Muscle layer of duodenum (tissue), 2 donors: Measurements from ENCODE around the gene PNMA3.
"Not testable (repeated sequence)": the region's sequence is repeated elsewhere in the genome, so short reads cannot be mapped to it uniquely, and the experiment has no call there.

Experiments used
- H3K27ac ChIP-seq: one replicate; pipeline ENCODE4 v1.7.0; 2013; ENCODE audit warnings: mild to moderate bottlenecking, low read length
- H3K27me3 ChIP-seq: one replicate; pipeline ENCODE4 v1.7.0; 2013; ENCODE audit warnings: low read depth, mild to moderate bottlenecking, control low read depth, low read length
- H3K36me3 ChIP-seq, 2 donors: one replicate each; pipeline ENCODE4 v1.7.0; 2013; ENCODE audit warnings: low read length in 2 of 2, control low read depth in 1 of 2, mild to moderate bottlenecking in 1 of 2; ENCODE audit not compliant: insufficient read depth in 2 of 2, control insufficient read depth in 1 of 2
- H3K4me1 ChIP-seq, 2 donors: one replicate each; pipeline ENCODE4 v1.7.0; 2013; ENCODE audit warnings: low read length in 2 of 2, mild to moderate bottlenecking in 2 of 2, control low read depth in 1 of 2, moderate library complexity in 1 of 2; ENCODE audit not compliant: insufficient read depth in 2 of 2, control insufficient read depth in 1 of 2
- H3K4me3 ChIP-seq, 2 donors: one replicate each; pipeline ENCODE4 v1.7.0; 2013; ENCODE audit warnings: low read length in 2 of 2, low read depth in 1 of 2, mild to moderate bottlenecking in 1 of 2
- H3K9me3 ChIP-seq, 2 donors: one replicate each; pipeline ENCODE4 v1.7.0; 2013; ENCODE audit warnings: low read length in 2 of 2, control low read depth in 1 of 2, mild to moderate bottlenecking in 1 of 2; ENCODE audit not compliant: control insufficient read depth in 1 of 2
- donor health status: healthy.

PNMA3 gene

DNA sequence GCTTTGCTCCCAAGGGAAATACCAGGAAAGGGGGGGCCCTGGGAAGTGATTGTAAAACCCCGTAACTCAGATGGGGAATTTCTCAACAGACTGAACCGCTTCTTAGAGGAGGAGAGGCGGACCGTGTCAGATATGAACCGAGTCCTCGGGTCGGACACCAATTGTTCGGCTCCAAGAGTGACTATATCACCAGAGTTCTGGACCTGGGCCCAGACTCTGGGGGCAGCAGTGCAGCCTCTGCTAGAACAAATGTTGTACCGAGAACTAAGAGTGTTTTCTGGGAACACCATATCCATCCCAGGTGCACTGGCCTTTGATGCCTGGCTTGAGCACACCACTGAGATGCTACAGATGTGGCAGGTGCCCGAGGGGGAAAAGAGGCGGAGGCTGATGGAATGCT is 1.0 kb downstream of the PNMA3 start:
- Histone ChIP-seq H3K4me1 (no peaks in the 10 kb centered on the region), H3K27ac (no peak overlapping the region), H3K36me3 (no peaks in the 10 kb centered on the region), H3K27me3 (peaks cover 3% of the 10 kb centered on the region), H3K4me3 (no peak overlapping the region), H3K9me3 (no peaks in the 10 kb centered on the region)

DNA sequence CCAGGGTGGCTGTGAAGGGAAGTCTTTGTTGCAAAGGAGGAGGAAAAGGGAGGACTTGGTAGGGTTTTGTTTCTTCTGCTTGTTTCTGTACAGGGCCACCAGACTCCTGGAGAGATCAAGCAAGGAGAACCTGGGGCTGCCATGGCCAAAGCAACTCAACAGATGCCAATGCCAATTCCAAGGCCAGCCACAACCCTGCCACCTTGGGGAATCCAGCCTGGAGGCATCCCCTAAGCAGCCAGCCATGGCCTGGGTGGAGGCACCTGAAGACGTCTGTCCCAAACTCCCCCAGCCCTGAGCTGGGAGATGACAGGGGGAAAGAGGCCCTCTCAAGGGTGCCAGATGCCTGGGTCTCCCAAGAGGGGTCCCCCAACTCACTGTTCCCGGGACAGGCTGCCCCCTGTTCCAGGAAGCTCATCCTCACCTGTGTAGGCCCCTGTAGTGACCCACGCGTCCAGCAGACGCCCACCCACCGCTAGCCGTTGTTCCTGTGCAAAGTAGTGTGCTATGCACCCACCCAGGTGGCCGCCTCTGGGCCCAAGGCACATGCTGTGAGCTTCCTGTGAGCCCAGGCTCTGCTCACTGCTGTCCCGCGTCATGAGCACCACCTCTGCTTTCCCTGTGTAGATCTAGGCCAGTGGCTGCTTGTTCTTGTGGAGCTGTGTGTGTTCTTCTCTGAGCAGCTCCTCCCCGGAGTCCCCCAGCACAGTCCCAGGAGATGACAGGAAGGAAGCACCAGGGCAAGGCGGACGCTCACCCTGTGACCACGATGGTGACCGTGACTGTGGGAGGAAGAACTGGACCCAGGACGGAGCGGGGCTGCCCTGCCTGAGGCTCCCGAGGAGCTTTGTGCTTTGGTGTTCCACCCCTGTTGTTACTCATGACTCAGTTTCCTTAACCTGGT is 3.2 kb downstream of the PNMA3 start:
- no peaks in the 10 kb centered on the region for H3K9me3 ChIP-seq
- no peaks in the 10 kb centered on the region for H3K4me1 ChIP-seq
- no peaks in the 10 kb centered on the region for H3K36me3 ChIP-seq
- peaks cover 3% of the 10 kb centered on the region for H3K27me3 ChIP-seq
- H3K27ac ChIP-seq, result no peak overlapping the region
- no peak overlapping the region for H3K4me3 ChIP-seq

DNA sequence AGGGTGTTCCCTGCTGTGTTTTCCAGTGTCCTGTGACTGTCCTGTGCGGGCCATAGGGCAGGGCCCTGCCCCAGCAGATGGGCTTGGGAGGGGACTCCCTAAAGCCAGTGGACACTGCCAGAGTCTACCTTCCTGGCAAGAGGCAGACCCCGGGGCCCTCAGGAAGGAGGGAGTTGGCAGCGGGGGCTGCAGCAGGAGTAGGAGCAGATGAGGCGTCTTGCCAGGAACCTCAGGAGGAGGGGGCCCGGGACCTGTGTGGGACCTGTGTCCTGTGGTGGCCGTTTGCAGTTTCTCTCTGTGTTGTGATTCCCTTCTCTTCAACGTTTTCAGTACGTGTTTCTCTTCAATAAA is 3.8 kb downstream of the PNMA3 start:
- Histone ChIP-seq H3K4me1 (no peaks in the 10 kb centered on the region), H3K36me3 (no peaks in the 10 kb centered on the region), H3K9me3 (no peaks in the 10 kb centered on the region), H3K27me3 (peaks cover 3% of the 10 kb centered on the region), H3K4me3 (no peak overlapping the region), H3K27ac (no peak overlapping the region)

DNA sequence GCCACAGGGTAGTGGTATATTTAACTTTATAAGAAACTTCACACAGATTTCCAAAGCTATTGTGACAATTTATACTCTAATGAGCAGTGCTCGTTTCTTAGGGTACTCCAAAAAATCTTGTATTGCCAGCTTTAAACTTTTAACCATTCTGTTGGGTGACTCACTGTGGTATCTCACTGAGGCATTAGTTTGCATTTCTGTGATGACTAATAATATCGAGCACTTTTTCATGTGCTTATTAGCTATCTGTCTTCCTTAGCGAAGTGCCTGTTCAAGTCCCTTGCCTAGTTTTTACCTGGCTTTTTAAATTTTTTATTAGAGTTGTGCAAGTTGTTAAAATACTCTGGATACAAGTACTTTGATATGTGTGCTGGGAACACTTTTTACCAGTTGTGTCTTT is 5.5 kb downstream of the PNMA3 start:
- Histone ChIP-seq H3K9me3 (no peaks in the 10 kb centered on the region), H3K4me3 (no peak overlapping the region), H3K27me3 (peaks cover 3% of the 10 kb centered on the region), H3K4me1 (no peaks in the 10 kb centered on the region), H3K27ac (no peak overlapping the region), H3K36me3 (no peaks in the 10 kb centered on the region)

DNA sequence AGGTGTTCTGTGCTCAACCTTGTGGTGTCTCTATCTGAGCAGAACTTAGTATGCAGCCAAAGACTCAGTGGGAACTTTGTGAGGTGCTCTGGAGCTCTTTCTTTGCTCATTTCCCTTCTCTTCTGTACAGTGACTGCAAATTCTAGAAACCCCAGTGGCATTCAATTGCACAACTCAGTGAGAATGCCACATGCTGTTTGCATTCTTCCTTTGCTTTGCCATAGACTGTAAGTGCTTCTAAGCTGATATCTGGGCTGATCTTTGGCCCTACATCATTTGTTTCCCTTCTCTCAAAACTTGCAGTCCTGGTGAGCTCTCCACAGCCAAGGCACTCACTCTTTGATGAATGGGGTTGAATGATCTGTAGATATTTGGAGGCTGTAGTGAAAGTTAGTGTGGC is 7.0 kb downstream of the PNMA3 start:
- H3K27ac ChIP-seq, result no peak overlapping the region
- H3K27me3 ChIP-seq, result no peaks in the 10 kb centered on the region
- no peaks in the 10 kb centered on the region for H3K36me3 ChIP-seq
- no peaks in the 10 kb centered on the region for H3K9me3 ChIP-seq
- H3K4me1 ChIP-seq, result no peaks in the 10 kb centered on the region
- H3K4me3 ChIP-seq, result no peak overlapping the region

DNA sequence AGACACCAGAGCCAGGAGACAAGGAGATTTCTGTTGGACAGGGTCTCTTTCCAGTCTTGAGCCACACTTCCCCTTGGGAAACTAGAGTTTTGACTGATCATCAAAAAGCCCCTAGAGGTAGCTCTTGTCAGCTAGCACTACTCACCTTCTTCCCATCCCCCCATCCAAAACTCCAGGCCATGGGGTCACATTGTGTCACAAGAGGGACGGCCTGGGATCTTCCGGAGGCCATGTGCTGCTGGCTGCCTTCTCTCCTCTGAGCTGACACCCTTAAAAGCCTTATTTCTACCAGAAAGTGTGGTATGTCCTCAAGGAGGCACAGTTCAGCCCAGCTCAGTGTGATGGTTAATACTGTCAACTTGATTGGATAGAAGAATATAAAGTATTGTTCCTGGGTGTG is 7.8 kb downstream of the PNMA3 start:
- Histone ChIP-seq H3K4me3 (no peak overlapping the region), H3K27ac (no peak overlapping the region), H3K27me3 (no peaks in the 10 kb centered on the region), H3K4me1 (no peaks in the 10 kb centered on the region), H3K36me3 (no peaks in the 10 kb centered on the region), H3K9me3 (no peaks in the 10 kb centered on the region)

DNA sequence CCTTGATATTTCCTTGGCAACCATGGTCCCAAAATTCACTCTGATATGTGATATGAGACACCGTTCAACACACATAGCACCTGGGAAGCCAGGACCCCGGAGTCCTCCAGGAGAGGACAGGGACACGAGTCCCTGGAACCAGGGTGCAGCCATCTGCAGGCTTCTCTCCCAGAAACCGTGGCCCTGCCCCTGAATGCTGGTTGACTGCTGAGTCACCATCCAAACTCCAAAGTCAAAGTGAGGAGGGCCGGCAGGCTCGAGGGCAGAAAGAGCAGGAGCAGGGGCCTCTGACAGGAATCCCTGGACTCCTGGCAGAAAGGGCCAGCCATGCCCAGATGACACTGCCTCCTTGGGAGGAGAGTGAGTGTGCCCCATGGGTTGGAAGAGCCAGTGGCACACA is 9.1 kb downstream of the PNMA3 start:
- Histone ChIP-seq H3K9me3 (no peaks in the 10 kb centered on the region), H3K36me3 (no peaks in the 10 kb centered on the region), H3K27me3 (no peaks in the 10 kb centered on the region), H3K4me3 (no peak overlapping the region), H3K4me1 (no peaks in the 10 kb centered on the region), H3K27ac (no peak overlapping the region)

DNA sequence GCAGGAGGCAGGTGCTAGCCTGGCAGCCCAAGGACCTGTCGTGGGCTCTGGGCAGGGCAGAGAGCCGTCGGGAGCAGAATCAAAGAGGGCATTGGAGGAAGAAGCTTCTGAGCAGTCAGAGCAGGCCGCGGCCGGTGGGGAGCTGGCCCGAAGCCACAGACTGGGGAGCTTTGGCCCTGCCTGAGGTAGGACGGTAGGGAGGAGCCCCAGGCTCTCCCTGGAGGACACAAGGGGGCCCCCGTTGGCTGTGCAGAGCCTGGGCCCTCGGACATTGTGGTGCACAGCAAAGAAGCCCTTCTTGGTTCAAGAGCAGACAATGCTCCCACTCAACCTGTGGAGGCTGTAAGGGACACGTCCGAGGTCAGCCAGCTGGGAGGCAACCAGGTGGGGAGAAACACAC is 10.1 kb downstream of the PNMA3 start:
- H3K27me3 ChIP-seq, H3K27ac ChIP-seq, H3K9me3 ChIP-seq, H3K4me3 ChIP-seq, H3K4me1 ChIP-seq, H3K36me3 ChIP-seq: not testable (repeated sequence)

DNA sequence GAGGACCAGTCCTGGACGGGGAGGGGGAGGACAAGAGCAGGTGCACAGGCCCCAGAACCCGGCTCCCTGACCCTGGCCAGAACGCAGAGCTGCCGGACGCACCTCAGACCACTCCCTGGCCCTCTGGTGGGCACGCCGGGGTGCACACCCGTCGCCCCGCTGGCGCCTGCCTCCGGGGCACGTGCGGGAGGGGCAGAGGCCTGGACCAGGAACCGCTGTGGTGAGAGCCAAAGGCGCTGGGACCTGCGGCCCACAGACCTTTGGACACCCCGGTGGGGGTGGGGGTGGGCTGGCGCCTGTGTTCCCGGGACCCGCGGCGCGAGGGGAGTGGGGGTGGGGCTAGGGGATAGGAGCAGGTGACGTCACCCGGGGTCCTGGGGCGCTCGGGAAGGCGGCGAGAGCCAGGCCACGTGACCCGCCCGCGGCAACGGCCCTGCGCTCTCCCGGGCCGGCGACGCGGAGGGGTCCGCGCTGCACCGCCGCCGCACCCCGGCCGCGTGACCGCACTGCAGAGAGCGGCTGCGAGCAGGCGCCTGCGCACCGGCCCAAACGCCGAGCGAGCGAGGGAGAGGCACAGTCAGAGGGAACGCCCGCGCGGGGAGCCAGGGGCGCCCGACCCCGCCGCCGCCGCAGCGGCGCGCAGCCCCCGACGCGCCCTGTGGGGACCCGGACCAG is 15.8 kb downstream of the PNMA3 start, which contains the start of gene PNMA6A:
PNMA6A (plus strand) TSS at position 546 of the 675 bp plus-strand sequence. CDS start 609 bp downstream, outside the sequence.
- not testable (repeated sequence) for H3K27ac ChIP-seq, H3K9me3 ChIP-seq

DNA sequence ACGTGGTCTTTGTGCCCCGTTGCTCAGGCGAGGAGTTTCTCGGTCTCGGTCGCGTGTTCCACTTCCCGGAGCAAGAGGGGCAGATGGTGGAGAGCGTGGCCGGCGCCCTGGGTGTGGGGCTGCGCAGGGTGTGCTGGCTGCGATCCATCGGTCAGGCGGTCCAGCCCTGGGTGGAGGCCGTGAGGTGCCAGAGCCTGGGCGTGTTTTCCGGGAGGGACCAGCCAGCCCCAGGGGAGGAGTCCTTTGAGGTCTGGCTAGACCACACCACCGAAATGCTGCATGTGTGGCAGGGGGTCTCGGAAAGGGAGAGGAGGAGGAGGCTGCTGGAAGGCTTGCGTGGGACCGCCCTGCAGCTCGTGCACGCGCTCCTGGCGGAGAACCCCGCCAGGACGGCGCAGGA is 17.1 kb downstream of the PNMA3 start:
- H3K36me3 ChIP-seq, H3K27ac ChIP-seq, H3K27me3 ChIP-seq, H3K4me1 ChIP-seq, H3K9me3 ChIP-seq, H3K4me3 ChIP-seq: not testable (repeated sequence)

More for the DNA sequence above, 15.8 kb downstream of the PNMA3 start, which contains the start of gene PNMA6A:
- not testable (repeated sequence) for H3K36me3 ChIP-seq, H3K27me3 ChIP-seq, H3K4me1 ChIP-seq, H3K4me3 ChIP-seq

DNA sequence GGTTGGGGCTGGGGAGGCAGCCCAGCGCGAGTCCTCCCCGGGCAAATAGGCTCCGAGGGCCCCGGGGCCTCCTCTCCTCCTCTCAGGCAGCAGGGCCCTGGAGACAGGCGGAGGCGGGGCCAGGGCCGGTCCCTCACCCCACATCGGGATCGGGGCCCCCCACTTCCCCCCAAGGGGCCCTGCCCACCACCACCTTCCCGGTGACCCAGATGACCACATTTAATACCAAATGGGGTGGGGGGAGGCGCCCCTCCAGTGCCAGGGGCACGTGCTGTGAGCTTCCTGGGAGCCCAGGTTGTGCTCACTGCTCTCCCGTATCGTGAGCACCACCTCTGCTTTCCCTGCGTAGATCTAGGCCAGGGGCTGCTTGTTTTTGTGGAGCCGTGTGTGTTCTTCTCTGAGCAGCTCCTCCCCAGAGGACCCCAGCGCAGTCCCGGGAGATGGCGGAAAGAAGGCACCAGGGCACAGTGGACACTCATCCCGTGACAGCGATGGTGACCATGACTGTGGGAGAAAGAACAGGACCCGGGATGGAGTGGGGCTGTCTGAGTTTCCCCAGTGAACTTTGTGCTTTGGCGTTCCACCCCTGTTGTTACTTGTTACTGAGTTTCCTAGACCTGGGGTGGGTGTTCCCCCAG is 18.1 kb downstream of the PNMA3 start:
- Histone ChIP-seq H3K4me3 (no peak overlapping the region), H3K4me1 (no peaks in the 10 kb centered on the region), H3K36me3 (no peaks in the 10 kb centered on the region), H3K27ac (no peak overlapping the region), H3K9me3 (no peaks in the 10 kb centered on the region), H3K27me3 (no peaks in the 10 kb centered on the region)
